SIG-M5 (cell line): Measurements from ENCODE around the gene CLCN1.

ENCODE experiments used
- DNase-seq: peaks from one replicate; lab custom pipeline; 2025; lab: John Stamatoyannopoulos, UW

The CLCN1 gene

GRCh38 chr7:143334244-143334643, 18.3 kb downstream of the CLCN1 start:
- no peak for DNase-seq

GRCh38 chr7:143337216-143337615, 21.3 kb downstream of the CLCN1 start:
- no peak for DNase-seq

GRCh38 chr7:143341842-143342241, 25.9 kb downstream of the CLCN1 start:
- no peak for DNase-seq

- DNase-seq, result no peak
These were observed 27.7 kb downstream of the CLCN1 start for GRCh38 chr7:143343596-143343995.

GRCh38 chr7:143345428-143345900, 29.6 kb downstream of the CLCN1 start:
- DNase-seq, result no peak

GRCh38 chr7:143346018-143346417, 30.1 kb downstream of the CLCN1 start:
- DNase-seq, result no peak

- DNase-seq, result no peak
These were observed 32.0 kb downstream of the CLCN1 start for GRCh38 chr7:143347950-143348349.

- no peak for DNase-seq
These were observed 35.1 kb downstream of the CLCN1 start for GRCh38 chr7:143351060-143351459.

- no peak for DNase-seq
These were observed 35.7 kb downstream of the CLCN1 start for GRCh38 chr7:143351574-143351973.

GRCh38 chr7:143352531-143353002, 36.7 kb downstream of the CLCN1 start:
- no peak for DNase-seq

GRCh38 chr7:143354376-143354775, 38.5 kb downstream of the CLCN1 start:
- DNase-seq, result no peak

GRCh38 chr7:143354965-143355364, 39.1 kb downstream of the CLCN1 start:
- no peak for DNase-seq

GRCh38 chr7:143355450-143356385, 39.8 kb downstream of the CLCN1 start:
- no peak for DNase-seq

- DNase-seq, result no peak
These were observed 40.6 kb downstream of the CLCN1 start for GRCh38 chr7:143356414-143357050.

- no peak for DNase-seq
These were observed 42.7 kb downstream of the CLCN1 start for GRCh38 chr7:143358626-143359025.

GRCh38 chr7:143359771-143360353, 44.0 kb downstream of the CLCN1 start:
- no peak for DNase-seq

- no peak for DNase-seq
These were observed 45.1 kb downstream of the CLCN1 start for GRCh38 chr7:143360788-143361551.

GRCh38 chr7:143361552-143362130, 45.7 kb downstream of the CLCN1 start:
- no peak for DNase-seq

- no peak for DNase-seq
These were observed 46.5 kb downstream of the CLCN1 start, which contains the start of gene FAM131B for GRCh38 chr7:143362131-143363015. TSS of gene FAM131B (minus strand) at chr7:143362713. CDS start at chr7:143362603, 110 bp downstream.
